ENCODE data around the gene SSH3. TPM values are rescaled to one million over a fixed set of nuclear protein-coding genes. Genes with fewer than 3 reads are reported as not detected.

SSH3 gene
- total RNA-seq, 2 experiments from 2014 or later = 10.7 to 26.4 TPM

DNA sequence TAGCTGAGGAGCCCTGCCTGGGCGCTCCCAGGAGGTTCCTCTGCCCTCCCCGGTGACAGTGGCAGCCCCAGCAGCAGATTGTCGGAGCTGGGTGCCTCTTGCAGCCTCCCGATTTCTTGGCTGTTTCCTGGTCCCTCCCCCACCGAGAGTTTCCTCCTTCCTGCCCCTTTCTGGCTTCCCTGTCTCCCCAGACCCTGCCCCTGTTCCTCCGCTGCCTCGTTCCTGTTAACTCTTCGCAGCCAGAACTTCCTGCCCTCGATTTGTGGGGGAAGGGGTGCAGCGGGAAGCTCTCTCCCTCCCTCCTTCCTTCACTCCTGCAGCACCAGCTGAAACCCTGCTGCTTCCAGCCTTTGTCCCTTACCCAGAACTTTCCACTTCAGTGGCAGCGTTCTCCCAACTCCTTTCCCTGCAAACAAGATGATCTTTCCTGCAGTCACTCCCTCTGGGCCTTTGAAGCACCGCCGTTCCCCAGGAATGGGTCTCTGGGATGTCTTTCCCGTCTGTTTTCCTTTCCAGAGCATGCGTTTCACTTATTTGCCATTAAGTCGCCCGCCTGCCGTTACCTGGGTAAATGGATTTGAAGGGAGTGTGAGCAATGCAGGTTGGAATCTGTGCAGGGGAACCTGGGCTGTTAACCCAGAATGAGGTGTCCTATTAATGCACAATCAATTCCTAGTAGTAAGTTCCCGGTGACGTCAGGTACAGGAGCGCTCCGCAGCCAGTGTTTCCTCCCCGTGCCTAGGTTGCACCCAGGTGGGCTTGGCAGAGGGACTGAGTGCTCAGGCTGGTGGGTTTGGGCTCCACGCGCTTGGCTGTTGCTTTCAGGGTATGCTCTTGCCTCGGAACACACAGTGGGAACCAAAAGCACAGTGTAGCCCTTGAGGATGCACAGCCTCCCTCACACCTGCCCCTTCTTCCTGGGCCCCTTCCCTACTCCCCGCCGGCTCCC lies 32.8 kb upstream of the SSH3 start:
- no peaks in the 10 kb centered on the region for H3K27me3 Mint-ChIP-seq
- peak overlapping the region; percentile 99 for H3K4me3 Mint-ChIP-seq
- H3K4me1 Mint-ChIP-seq = peaks cover 78% of the 10 kb centered on the region
- H3K27ac Mint-ChIP-seq = peak overlapping the region; percentile 98
- CTCF ChIA-PET = interaction anchor here (1.0 to 9.3 kb wide), 11 partner anchors 8 to 126 kb away, joined by 3 to 137 read pairs (median 5); partner anchors contain the start of genes ANKRD13D and POLD4
- ATAC-seq (no peak), DNase-seq (no peak)
- H3K9me3 Mint-ChIP-seq (ENCODE audit: low read depth) = no peaks in the 10 kb centered on the region
- peaks cover 65% of the 10 kb centered on the region for H3K36me3 Mint-ChIP-seq

DNA sequence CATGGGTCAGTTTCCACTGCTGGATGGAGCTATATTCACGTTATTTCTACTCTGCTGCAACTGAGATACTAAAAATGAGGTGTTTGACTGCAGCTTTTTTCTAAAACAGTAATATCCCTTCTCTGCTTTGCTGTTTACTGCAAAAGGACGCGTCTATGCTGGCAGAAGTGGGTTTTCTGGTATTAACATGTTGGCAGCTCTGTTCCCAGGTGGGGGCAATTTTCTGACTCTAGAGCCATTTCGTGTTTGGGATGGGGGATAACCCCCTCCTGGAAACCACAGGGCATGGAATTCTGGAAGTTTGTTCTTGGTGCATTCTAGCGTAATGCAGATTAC lies 32.2 kb upstream of the SSH3 start:
- Mint-ChIP-seq H3K4me3 (peak overlapping the region; percentile 99), H3K4me1 (peaks cover 78% of the 10 kb centered on the region), H3K27ac (peak overlapping the region; percentile 98), H3K27me3 (no peaks in the 10 kb centered on the region), H3K9me3 (ENCODE audit: low read depth) (no peaks in the 10 kb centered on the region), H3K36me3 (peaks cover 66% of the 10 kb centered on the region)
- CTCF ChIA-PET = interaction anchor here (1.0 to 9.3 kb wide), 9 partner anchors 9 to 111 kb away, joined by 3 to 137 read pairs (median 5); partner anchors contain the start of genes ANKRD13D and POLD4
- no peak for ATAC-seq
- no peak for DNase-seq

DNA sequence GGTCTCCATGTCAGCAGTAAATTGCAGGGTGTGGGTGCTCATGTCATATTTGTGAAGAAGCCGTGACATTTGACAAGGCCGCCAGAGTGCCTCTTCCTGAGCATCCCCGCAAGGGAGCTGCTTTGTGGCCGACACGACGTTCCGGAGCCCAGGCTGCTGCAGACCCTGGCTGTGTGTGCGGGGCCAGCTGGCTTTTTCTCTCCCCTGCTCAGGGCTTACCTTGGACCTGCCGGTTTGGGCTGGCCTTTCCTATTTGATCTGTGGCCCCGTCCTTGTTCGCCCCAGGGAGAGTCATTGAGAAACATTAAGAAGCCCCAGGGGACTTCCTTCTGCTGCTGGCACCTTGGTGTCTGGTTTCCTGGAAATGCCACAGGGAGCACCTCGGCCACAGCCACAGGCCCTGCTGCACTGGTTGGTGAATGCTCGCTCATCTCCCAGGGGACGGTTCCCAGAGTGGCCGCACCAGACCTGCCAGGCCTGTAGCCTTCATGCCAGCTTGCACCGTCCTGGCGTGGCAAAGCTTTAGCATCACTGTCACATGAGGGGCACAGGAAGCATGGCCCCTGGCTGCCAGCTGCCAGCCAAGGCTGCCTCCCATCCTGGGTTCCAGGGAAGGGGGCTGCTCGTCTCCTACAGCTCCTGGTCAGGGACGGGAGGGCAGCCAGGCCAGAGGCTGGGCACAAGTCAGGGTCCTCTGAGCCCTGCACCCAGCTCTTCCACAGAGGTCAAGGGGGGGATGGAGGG lies 31.6 kb upstream of the SSH3 start:
- Mint-ChIP-seq H3K27ac (peak overlapping the region; percentile 98), H3K9me3 (ENCODE audit: low read depth) (no peaks in the 10 kb centered on the region), H3K4me1 (peaks cover 84% of the 10 kb centered on the region), H3K36me3 (peaks cover 68% of the 10 kb centered on the region), H3K27me3 (no peaks in the 10 kb centered on the region), H3K4me3 (peak overlapping the region; percentile 99)
- DNase-seq (peak; percentile 87), ATAC-seq (peak; percentile 17)
- CTCF ChIA-PET = interaction anchor here (0.9 to 9.3 kb wide), 10 partner anchors 9 to 129 kb away, joined by 3 to 137 read pairs (median 5); partner anchors contain the start of genes ANKRD13D, POLD4 and PPP1CA

DNA sequence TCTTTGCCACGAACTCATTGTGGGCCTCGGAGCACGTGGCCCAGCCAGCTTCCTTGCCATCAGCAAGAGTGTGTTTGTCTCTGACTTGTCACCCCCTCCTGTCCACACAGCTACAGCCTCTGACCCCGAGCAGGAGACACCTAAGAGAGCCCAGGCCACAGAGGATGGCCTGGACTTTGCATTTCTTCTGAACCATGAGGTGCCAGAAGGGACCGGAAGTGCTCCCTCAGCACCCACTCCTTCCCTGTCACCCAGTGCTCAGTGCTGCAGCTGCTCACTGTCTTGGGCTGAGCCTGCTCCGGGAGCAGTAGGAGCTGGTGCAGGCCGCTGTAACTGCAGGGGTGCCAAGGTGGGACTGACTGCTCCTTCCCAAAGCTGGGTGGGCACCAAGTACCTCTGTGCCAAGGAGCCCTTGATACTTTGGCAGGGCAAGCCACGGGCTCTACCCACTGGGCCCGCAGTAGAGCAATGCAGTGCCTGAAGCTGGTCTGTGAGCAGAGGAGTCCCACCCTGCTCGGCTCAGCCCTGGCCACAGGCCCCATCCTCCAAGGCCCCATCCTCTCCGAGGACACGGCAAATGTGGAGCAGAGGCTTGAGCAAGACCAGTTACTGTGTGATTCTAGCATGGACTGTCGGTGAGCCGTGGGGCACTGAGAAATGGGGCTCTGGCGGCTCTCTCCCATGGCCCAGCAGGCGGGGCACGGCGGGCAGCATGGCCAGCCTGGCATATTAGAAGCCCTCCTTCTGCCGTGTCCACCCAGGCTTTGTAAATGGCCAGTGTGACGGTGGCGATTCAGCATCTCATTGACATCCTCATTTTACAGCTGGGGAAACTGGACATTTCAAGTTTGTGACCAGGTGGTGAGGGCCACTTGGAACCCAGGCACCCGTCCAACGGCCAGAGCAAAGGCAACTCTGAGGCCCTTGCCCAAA lies 30.7 kb upstream of the SSH3 start:
- Mint-ChIP-seq H3K9me3 (ENCODE audit: low read depth) (no peaks in the 10 kb centered on the region), H3K27me3 (no peaks in the 10 kb centered on the region), H3K4me1 (peaks cover 93% of the 10 kb centered on the region), H3K27ac (peak overlapping the region; percentile 98), H3K4me3 (peak overlapping the region; percentile 99), H3K36me3 (peaks cover 63% of the 10 kb centered on the region)
- CTCF ChIA-PET = interaction anchor here (0.8 to 9.3 kb wide), 9 partner anchors 10 to 129 kb away, joined by 3 to 137 read pairs (median 5); partner anchors contain the start of genes ANKRD13D, PPP1CA and SSH3
- DNase-seq (peak; percentile 66), ATAC-seq (peak; percentile 16)

DNA sequence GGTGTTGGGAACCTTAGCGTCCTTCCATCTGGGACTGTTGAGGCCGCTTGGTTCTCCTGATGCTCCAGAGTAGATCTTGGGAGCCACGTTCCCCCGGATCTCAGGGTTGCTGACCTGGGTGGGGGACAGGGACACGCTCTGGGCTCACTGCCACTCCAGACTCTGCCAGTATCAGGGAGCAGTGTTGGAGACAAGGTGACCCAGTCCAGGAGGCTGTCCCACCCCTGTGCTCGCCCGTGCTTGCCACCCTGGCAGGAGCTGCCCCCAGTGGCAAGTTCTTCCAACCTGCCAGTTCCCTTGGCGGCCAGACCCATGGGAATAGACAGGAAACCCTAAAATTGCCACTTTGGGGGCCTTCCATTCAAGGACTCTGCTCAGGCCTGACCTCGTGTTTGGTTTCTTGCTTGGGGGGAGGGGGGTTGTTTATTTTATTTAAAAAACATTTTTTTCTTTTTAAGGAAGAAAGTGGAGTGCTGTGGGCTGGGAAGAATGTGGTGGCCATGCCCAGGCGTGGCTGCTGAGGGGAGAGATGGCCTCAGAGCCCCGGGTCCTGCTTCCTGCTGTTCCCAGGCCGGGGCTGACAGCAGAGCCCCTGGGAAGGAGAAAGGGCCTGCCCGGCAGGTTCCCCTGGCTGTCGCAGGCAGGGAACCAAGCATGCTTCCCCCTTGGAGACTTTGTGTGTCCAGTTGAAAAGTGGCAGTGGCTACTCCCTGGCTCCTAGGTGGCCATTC lies 29.9 kb upstream of the SSH3 start:
- CTCF ChIA-PET = interaction anchor here (0.7 to 9.3 kb wide), 6 partner anchors 9 to 161 kb away, joined by 3 to 137 read pairs (median 6); partner anchors contain the start of gene ANKRD13D
- no peak for DNase-seq
- Mint-ChIP-seq H3K4me1 (peaks cover 95% of the 10 kb centered on the region), H3K36me3 (peaks cover 60% of the 10 kb centered on the region), H3K27ac (peak overlapping the region; percentile 98), H3K9me3 (ENCODE audit: low read depth) (no peaks in the 10 kb centered on the region), H3K27me3 (no peaks in the 10 kb centered on the region), H3K4me3 (peak overlapping the region; percentile 99)
- no peak for ATAC-seq

- Mint-ChIP-seq H3K4me1 (peaks cover 96% of the 10 kb centered on the region), H3K9me3 (ENCODE audit: low read depth) (no peaks in the 10 kb centered on the region), H3K27ac (peak overlapping the region; percentile 98), H3K27me3 (no peaks in the 10 kb centered on the region), H3K4me3 (peak overlapping the region; percentile 53), H3K36me3 (peaks cover 58% of the 10 kb centered on the region)
- CTCF ChIA-PET = interaction anchor here (1.5 to 9.3 kb wide), 2 partner anchors 14 to 43 kb away, joined by 5 to 137 read pairs; partner anchors contain the start of gene ANKRD13D
- ATAC-seq = no peak
- no peak for DNase-seq
These were observed 28.3 kb upstream of the SSH3 start for GRCh38 chr11:67274768-67275605.

GRCh38 chr11:67275606-67276409 lies 27.5 kb upstream of the SSH3 start:
- no peak for ATAC-seq
- CTCF ChIA-PET = interaction anchor here (5.7 kb wide), 1 partner anchor 13 kb away, joined by 59 read pairs; the partner anchor contains the start of gene ANKRD13D
- H3K9me3 Mint-ChIP-seq (ENCODE audit: low read depth) = no peaks in the 10 kb centered on the region
- DNase-seq = no peak
- H3K27ac Mint-ChIP-seq = peak overlapping the region; percentile 86
- peak overlapping the region; percentile 47 for H3K4me3 Mint-ChIP-seq
- peaks cover 56% of the 10 kb centered on the region for H3K36me3 Mint-ChIP-seq
- H3K4me1 Mint-ChIP-seq = peaks cover 90% of the 10 kb centered on the region
- H3K27me3 Mint-ChIP-seq = no peaks in the 10 kb centered on the region

DNA sequence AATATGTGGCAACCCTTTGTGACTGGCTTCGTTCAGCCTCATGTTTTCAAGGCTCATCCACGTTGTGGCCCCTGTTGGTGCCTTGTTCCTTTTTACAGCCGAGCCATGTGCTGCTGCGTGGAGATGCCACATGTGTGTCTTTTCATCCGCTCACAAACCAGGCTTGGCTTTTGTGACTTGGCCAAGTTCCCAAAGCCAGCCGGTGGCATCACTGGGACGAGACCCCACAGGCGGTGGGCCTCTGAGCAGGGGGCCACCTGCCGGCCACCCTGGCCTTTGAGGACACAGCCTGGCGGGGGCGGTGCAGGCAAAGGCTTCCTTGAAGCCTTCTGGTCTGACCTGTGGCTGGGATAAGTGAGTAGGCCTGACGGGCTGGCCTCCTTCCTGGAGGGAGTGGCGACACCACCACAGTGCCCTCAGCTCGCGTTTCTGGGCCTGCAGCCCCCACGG lies 26.5 kb upstream of the SSH3 start:
- Mint-ChIP-seq H3K9me3 (ENCODE audit: low read depth) (no peaks in the 10 kb centered on the region), H3K36me3 (peaks cover 48% of the 10 kb centered on the region), H3K27ac (peak overlapping the region; percentile 86), H3K4me1 (peaks cover 80% of the 10 kb centered on the region), H3K4me3 (peak overlapping the region; percentile 57), H3K27me3 (no peaks in the 10 kb centered on the region)
- ATAC-seq (peak; percentile 45), DNase-seq (peak; percentile 79)
- CTCF ChIA-PET = interaction anchor here (0.8 to 5.7 kb wide), 11 partner anchors 9 to 76 kb away, joined by 3 to 59 read pairs (median 7); partner anchors contain the start of genes ANKRD13D, GRK2, POLD4 and SSH3

DNA sequence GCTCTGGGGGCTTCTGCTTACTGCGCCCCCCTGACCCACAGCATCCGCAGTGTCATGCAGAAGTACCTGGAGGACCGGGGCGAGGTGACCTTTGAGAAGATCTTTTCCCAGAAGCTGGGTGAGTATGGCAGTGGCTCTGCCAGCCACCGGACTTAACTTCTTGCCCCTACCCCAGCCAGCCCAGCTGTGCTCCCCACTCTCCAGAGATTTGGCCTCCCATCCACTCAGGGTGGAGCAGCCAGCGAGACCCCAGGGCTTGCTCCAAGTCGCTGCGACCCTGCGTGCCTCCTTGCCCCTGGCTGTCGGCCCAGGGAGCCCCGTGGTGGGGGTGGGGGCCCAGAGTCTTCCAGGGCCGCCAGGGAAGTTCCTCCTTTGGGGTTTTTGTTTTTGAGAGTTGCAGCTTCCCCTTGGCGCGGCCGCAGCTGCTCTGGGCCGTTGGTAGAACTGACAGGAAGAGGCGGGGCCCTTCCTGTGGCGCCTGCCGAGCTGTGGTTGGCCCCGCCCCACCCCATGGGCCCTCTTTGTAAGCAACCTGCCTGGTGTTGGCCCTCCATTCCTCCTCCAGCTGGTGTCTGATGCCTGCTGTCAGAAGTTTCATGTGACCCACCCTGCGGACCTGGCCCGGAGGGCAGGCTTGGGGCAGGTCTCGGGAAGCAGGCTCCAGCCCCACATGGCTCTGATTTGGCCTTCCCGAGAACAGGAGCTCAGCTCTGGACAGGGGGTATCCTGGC lies 25.9 kb upstream of the SSH3 start:
- DNase-seq (peak; percentile 95), ATAC-seq (peak; percentile 86)
- Mint-ChIP-seq H3K4me1 (peaks cover 78% of the 10 kb centered on the region), H3K9me3 (ENCODE audit: low read depth) (no peaks in the 10 kb centered on the region), H3K4me3 (peak overlapping the region; percentile 57), H3K36me3 (peaks cover 48% of the 10 kb centered on the region), H3K27me3 (no peaks in the 10 kb centered on the region), H3K27ac (peak overlapping the region; percentile 86)
- CTCF ChIA-PET = interaction anchor here (0.8 to 5.7 kb wide), 14 partner anchors 10 to 843 kb away, joined by 3 to 59 read pairs (median 4); partner anchors contain the start of genes ANKRD13D, GRK2, POLD4 and SSH3

Data from activated CD8-positive, alpha-beta memory T cell treated with anti-CD3 and anti-CD28 coated beads, Interleukin-2, amount 10 ng/mL, durations not matched to agents 7 days and 5 days (primary cell).